Measurements from ENCODE around the gene JAK2. TPM values are rescaled to one million over a fixed set of nuclear protein-coding genes. Genes with fewer than 3 reads are reported as not detected.

Gene JAK2
- total and polyA plus RNA-seq, 12 donors = 2.3 to 95.6 (median 32.9) TPM

DNA sequence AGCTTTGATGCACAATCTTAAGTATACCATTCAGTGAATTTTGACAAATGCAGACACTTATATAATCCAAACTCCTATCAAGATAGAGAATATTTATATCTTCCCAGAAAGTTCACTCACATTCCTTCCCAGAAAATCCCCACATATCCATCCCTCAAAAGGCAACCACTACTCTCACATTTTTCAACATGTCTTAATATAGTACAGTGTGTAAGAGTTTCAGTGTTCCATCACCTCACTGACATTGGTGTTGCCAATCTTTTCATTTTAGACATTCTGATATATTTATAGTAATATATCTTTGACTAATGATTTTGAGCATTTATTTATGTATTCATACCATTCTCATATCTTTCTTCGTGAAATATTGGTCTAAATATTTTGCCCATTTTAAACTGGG, 38.1 kb upstream of the JAK2 start:
- WGBS, 2 donors = 68% methylated on average over 1 of the region's 1 CpG
- no peaks in the 10 kb centered on the region for H3K9me3 ChIP-seq
- no peaks in the 10 kb centered on the region for H3K36me3 ChIP-seq
- no peaks in the 10 kb centered on the region for H3K27me3 ChIP-seq
- no peak overlapping the region for H3K4me3 ChIP-seq
- no peak overlapping the region for H3K27ac ChIP-seq
- TF ChIP-seq, protein P1, sequence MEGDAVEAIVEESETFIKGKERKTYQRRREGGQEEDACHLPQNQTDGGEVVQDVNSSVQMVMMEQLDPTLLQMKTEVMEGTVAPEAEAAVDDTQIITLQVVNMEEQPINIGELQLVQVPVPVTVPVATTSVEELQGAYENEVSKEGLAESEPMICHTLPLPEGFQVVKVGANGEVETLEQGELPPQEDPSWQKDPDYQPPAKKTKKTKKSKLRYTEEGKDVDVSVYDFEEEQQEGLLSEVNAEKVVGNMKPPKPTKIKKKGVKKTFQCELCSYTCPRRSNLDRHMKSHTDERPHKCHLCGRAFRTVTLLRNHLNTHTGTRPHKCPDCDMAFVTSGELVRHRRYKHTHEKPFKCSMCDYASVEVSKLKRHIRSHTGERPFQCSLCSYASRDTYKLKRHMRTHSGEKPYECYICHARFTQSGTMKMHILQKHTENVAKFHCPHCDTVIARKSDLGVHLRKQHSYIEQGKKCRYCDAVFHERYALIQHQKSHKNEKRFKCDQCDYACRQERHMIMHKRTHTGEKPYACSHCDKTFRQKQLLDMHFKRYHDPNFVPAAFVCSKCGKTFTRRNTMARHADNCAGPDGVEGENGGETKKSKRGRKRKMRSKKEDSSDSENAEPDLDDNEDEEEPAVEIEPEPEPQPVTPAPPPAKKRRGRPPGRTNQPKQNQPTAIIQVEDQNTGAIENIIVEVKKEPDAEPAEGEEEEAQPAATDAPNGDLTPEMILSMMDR (IDR thresholded peaks at IDR 0.05) = no peak
- intact Hi-C loops (cut with DNase I) = no loop called here
- ATAC-seq = peak in 1 of 8 donors; percentile 56
- DNase-seq = no peak
- peaks cover 0 to 26% (median 8%) of the 10 kb centered on the region in 9 donors for H3K4me1 ChIP-seq

DNA sequence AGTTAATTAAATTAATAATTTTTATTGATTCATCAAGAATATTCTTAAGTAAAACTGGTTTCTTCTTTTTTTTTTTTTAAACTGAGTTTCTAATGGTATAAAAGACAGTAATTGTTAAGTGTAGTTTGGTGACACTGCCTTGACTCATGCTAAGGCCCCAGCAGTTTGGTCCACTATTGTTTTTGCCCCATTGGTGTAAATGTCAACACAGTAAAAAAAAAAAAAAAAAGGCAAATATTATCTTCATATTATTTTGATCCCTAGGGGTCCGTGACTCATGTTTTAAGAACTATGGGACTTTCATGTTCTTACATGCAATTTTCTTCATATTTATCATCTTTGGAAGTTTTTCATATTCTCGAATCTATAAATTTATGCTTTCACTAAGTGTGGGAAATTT, 29.2 kb upstream of the JAK2 start:
- Histone ChIP-seq H3K27ac (no peak overlapping the region), H3K27me3 (no peaks in the 10 kb centered on the region), H3K4me3 (no peak overlapping the region), H3K4me1 (no peaks in the 10 kb centered on the region), H3K9me3 (peaks cover 0 to 6% (median 0%) of the 10 kb centered on the region in 11 donors), H3K36me3 (no peaks in the 10 kb centered on the region)
- DNase-seq (no peak), ATAC-seq (no peak)
- 81 to 88% methylated on average over 2 of the region's 2 CpGs for WGBS, 2 donors
- TF ChIP-seq, protein P1 (IDR thresholded peaks at IDR 0.05) = no peak
- intact Hi-C loops (cut with DNase I) = no loop called here

DNA sequence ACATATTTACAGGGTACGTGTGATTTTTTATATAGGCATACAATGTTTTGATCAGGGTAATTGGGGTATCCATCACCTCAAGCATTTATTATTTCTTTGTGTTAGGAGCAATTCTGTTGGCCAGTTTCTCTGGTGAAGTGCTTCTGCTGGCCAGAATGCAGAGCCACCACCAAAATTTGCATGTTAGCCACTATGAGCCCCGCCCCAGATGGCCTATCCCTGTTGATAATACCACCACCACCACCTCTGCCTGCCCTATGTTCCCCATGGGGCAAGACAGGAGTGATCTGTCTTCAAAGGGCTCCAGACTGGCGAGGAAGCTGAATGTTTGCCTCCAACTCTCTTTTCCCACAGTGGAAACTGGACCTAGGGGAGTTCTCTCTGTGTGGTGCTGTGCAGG, 26.0 kb upstream of the JAK2 start:
- intact Hi-C loops (cut with DNase I) = no loop called here
- Histone ChIP-seq H3K27ac (no peak overlapping the region), H3K4me1 (no peaks in the 10 kb centered on the region), H3K27me3 (no peaks in the 10 kb centered on the region), H3K9me3 (peaks cover 0 to 16% (median 6%) of the 10 kb centered on the region in 11 donors), H3K4me3 (no peak overlapping the region), H3K36me3 (no peaks in the 10 kb centered on the region)
- TF ChIP-seq, protein P1 (IDR thresholded peaks at IDR 0.05) = no peak
- ATAC-seq = no peak
- WGBS, 2 donors = 75 to 88% methylated on average over 3 of the region's 3 CpGs
- no peak for DNase-seq

DNA sequence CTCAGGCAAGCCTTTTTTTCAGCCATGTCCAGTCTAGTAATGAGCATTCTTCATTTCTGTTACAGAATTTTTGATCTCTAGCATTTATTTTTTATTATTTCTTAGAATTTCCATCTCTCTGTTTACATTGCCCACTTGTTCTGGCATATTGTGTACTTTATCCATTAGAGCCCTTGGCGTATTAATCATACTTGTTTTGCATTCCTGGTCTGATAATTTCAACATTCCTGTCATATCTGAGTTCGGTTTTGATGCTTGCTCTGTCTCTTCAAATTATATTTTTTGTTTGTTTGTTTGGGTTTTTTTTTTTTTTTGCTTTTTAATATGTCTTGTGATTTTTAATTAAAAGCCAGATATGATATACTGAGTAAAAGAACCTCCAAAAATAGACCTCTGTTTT, 23.0 kb upstream of the JAK2 start:
- no peak for DNase-seq
- no peak overlapping the region for H3K27ac ChIP-seq
- WGBS, 2 donors = 56 to 58% methylated on average over 2 of the region's 2 CpGs

More for the DNA sequence above, 23.0 kb upstream of the JAK2 start:
- Histone ChIP-seq H3K36me3 (no peaks in the 10 kb centered on the region), H3K27me3 (no peaks in the 10 kb centered on the region), H3K4me3 (no peak overlapping the region), H3K4me1 (peaks cover 0 to 9% (median 0%) of the 10 kb centered on the region in 9 donors), H3K9me3 (peaks cover 0 to 22% (median 6%) of the 10 kb centered on the region in 11 donors)
- TF ChIP-seq, protein P1 (IDR thresholded peaks at IDR 0.05) = no peak
- no peak for ATAC-seq
- intact Hi-C loops (cut with DNase I) = no loop called here

Measured in heart right ventricle (tissue), 16 donors.